Measurements from ENCODE around the gene LMNB1.

GRCh38 chr5:126868338-126869004 is 91.5 kb downstream of the LMNB1 start:
- no peak for TF ChIP-seq CTCF (IDR thresholded peaks at IDR 0.05)
- TF ChIP-seq POLR2A (IDR thresholded peaks at IDR 0.05), result no peak
